Breast epithelium (tissue), 4 donors: Measurements from ENCODE around the gene HIC1. TPM values are rescaled to one million over a fixed set of nuclear protein-coding genes. Genes with fewer than 3 reads are reported as not detected.
A peak's percentile ranks its signal among the peaks of the same experiment; 100 is the strongest.

Experiments
- DNase-seq, 2 donors: peaks; one replicate each; pipeline ENCODE4 v3.0.0-alpha.2; 2019; ENCODE audit warnings: low spot score in 2 of 2
- H3K27ac ChIP-seq, 2 donors: fragments of 200-600 bp; sonication (generic) in 1 of 2; one replicate each; pipeline ENCODE4 v1.5.1; 2016 to 2019; ENCODE audit warnings: mild to moderate bottlenecking in 1 of 2
- H3K27me3 ChIP-seq, 2 donors: fragments of 200-600 bp; sonication (generic) in 1 of 2; one replicate each; pipeline versions ENCODE4 v1.5.1 to v1.6.0; 2017 to 2019; ENCODE audit warnings: control low read depth in 1 of 2, mild to moderate bottlenecking in 1 of 2
- H3K36me3 ChIP-seq: fragments of 200-600 bp; one replicate; pipeline ENCODE4 v1.5.1; 2019
- H3K4me1 ChIP-seq, 2 donors: fragments of 200-600 bp; sonication (generic); one replicate each; pipeline ENCODE4 v1.5.1; 2016 to 2019; ENCODE audit warnings: control low read depth in 1 of 2
- H3K4me3 ChIP-seq, 3 donors: fragments of 200-600 bp; sonication (generic); 1 replicate in 2 of 3; 2 replicates in 1 of 3; pipeline ENCODE4 v1.5.1; 2016 to 2019; ENCODE audit warnings: mild to moderate bottlenecking in 3 of 3, moderate library complexity in 2 of 3
- H3K9me3 ChIP-seq, 2 donors: fragments of 200-600 bp; sonication (generic) in 1 of 2; one replicate each; pipeline ENCODE4 v1.5.1; 2016 to 2019; ENCODE audit warnings: control low read depth in 1 of 2
- POLR2A ChIP-seq: fragments of 450-650 bp; IDR thresholded peaks from one replicate; pipeline ENCODE4 v1.6.1; 2016; ENCODE audit warnings: antibody characterized with exemption, mild to moderate bottlenecking, moderate library complexity
- POLR2AphosphoS5 ChIP-seq, 3 donors: sonication (generic); formaldehyde crosslinking; IDR thresholded peaks; one replicate each; pipeline ENCODE4 v1.6.1; 2017; ENCODE audit warnings: antibody characterized with exemption in 3 of 3
- intact Hi-C: fragments of 100-400 bp; cut with DNase I; formaldehyde crosslinking; loops from one replicate; pipeline ENCODE4 v1.15.1; 2023; ENCODE audit warnings: low total_unique reads
- total RNA-seq, 3 donors: library from RNA; depleted of rRNA; stranded (reverse); fragments of >200 nt; gene quantifications; one replicate each; pipeline ENCODE4 v1.1.0, GENCODE V29; 2016
- TF ChIP-seq, protein P1 (sequence below), 3 donors: fragments of 450-650 bp; IDR thresholded peaks; one replicate each; pipeline ENCODE4 v1.5.1; 2016 to 2017; ENCODE audit warnings: antibody characterized with exemption in 3 of 3, mild to moderate bottlenecking in 3 of 3, moderate library complexity in 3 of 3

Gene HIC1
- total RNA-seq, 3 donors from 2014 or later: 12.6 to 16.4 (median 12.7) TPM

- no peak for DNase-seq
- Histone ChIP-seq H3K36me3 (no peaks in the 10 kb centered on the region), H3K27me3 (no peaks in the 10 kb centered on the region), H3K9me3 (no peaks in the 10 kb centered on the region), H3K27ac (peak overlapping the region in 1 of 2 donors; percentile 61), H3K4me1 (peaks cover 0 to 2% of the 10 kb centered on the region in 2 donors), H3K4me3 (no peak overlapping the region)
- TF ChIP-seq, protein P1, sequence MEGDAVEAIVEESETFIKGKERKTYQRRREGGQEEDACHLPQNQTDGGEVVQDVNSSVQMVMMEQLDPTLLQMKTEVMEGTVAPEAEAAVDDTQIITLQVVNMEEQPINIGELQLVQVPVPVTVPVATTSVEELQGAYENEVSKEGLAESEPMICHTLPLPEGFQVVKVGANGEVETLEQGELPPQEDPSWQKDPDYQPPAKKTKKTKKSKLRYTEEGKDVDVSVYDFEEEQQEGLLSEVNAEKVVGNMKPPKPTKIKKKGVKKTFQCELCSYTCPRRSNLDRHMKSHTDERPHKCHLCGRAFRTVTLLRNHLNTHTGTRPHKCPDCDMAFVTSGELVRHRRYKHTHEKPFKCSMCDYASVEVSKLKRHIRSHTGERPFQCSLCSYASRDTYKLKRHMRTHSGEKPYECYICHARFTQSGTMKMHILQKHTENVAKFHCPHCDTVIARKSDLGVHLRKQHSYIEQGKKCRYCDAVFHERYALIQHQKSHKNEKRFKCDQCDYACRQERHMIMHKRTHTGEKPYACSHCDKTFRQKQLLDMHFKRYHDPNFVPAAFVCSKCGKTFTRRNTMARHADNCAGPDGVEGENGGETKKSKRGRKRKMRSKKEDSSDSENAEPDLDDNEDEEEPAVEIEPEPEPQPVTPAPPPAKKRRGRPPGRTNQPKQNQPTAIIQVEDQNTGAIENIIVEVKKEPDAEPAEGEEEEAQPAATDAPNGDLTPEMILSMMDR (IDR thresholded peaks at IDR 0.05): no peak
- TF ChIP-seq POLR2A (no peak), POLR2AphosphoS5 (IDR thresholded peaks at IDR 0.05) (no peak)
- intact Hi-C loops: no loop called here
Measured at GRCh38 chr17:2017274-2017941, 37.5 kb upstream of the HIC1 start.

- Histone ChIP-seq H3K27ac (no peak overlapping the region), H3K9me3 (no peaks in the 10 kb centered on the region), H3K4me1 (no peaks in the 10 kb centered on the region), H3K27me3 (no peaks in the 10 kb centered on the region), H3K4me3 (no peak overlapping the region), H3K36me3 (no peaks in the 10 kb centered on the region)
- TF ChIP-seq POLR2AphosphoS5 (IDR thresholded peaks at IDR 0.05): no peak
- TF ChIP-seq POLR2A: no peak
- TF ChIP-seq, protein P1 (IDR thresholded peaks at IDR 0.05): no peak
- intact Hi-C loops: no loop called here
- no peak for DNase-seq
Measured at GRCh38 chr17:2018716-2019510, 36.0 kb upstream of the HIC1 start.

- Histone ChIP-seq H3K4me1 (no peaks in the 10 kb centered on the region), H3K9me3 (no peaks in the 10 kb centered on the region), H3K4me3 (no peak overlapping the region), H3K27me3 (no peaks in the 10 kb centered on the region), H3K36me3 (no peaks in the 10 kb centered on the region), H3K27ac (no peak overlapping the region)
- TF ChIP-seq POLR2AphosphoS5 (IDR thresholded peaks at IDR 0.05): no peak
- TF ChIP-seq POLR2A: no peak
- TF ChIP-seq, protein P1 (IDR thresholded peaks at IDR 0.05): no peak
- no peak for DNase-seq
- intact Hi-C loops: loop anchor here (10.0 kb wide), 1 partner anchor 105 kb away; no protein-coding TSS in a partner anchor
Measured at GRCh38 chr17:2019723-2020122, 35.2 kb upstream of the HIC1 start.

- no peak for TF ChIP-seq POLR2AphosphoS5 (IDR thresholded peaks at IDR 0.05)
- TF ChIP-seq, protein P1 (IDR thresholded peaks at IDR 0.05): no peak
- no peak for TF ChIP-seq POLR2A
- H3K4me3 ChIP-seq: no peak overlapping the region
- no peaks in the 10 kb centered on the region for H3K27me3 ChIP-seq
- no peaks in the 10 kb centered on the region for H3K9me3 ChIP-seq
- intact Hi-C loops: loop anchor here (10.0 kb wide), 1 partner anchor 106 kb away; no protein-coding TSS in a partner anchor
- no peaks in the 10 kb centered on the region for H3K4me1 ChIP-seq
- DNase-seq: no peak
- peak overlapping the region in 1 of 2 donors; percentile 25 for H3K27ac ChIP-seq
- H3K36me3 ChIP-seq: no peaks in the 10 kb centered on the region
Measured at GRCh38 chr17:2020721-2021120, 34.2 kb upstream of the HIC1 start.
